Vagina (tissue), 2 donors: ENCODE measurements around the gene RASGRP3. TPM values are rescaled to one million over a fixed set of nuclear protein-coding genes. Genes with fewer than 3 reads are reported as not detected.

Source experiments
- DNase-seq, 2 donors: peaks; one replicate each; pipeline ENCODE4 v3.0.0-alpha.2; 2017; ENCODE audit errors: extremely low spot score in 2 of 2
- H3K27ac ChIP-seq: fragments of 200-600 bp; sonication (generic); one replicate; pipeline ENCODE4 v1.5.1; 2019
- H3K27me3 ChIP-seq: fragments of 200-600 bp; sonication (generic); one replicate; pipeline ENCODE4 v1.5.1; 2019
- H3K36me3 ChIP-seq, 2 donors: fragments of 200-600 bp; sonication (generic); one replicate each; pipeline ENCODE4 v1.5.1; 2017 to 2019
- H3K4me1 ChIP-seq: fragments of 200-600 bp; sonication (generic); one replicate; pipeline ENCODE4 v1.5.1; 2019
- H3K4me3 ChIP-seq, 2 donors: fragments of 200-600 bp; sonication (generic); 1 replicate in 1 of 2; 2 replicates in 1 of 2; pipeline ENCODE4 v1.5.1; 2016 to 2019
- H3K9me3 ChIP-seq: fragments of 200-600 bp; sonication (generic); one replicate; pipeline ENCODE4 v1.5.1; 2019
- CTCF ChIP-seq, 3 experiments: fragments of 450-650 bp in 2 of 3; fragments of 200-600 bp in 1 of 3; sonication (generic) in 1 of 3; IDR thresholded peaks; one replicate each; pipeline ENCODE4 v1.5.1; 2017 to 2019; ENCODE audit warnings: antibody characterized with exemption in 3 of 3, mild to moderate bottlenecking in 2 of 3, moderate library complexity in 2 of 3
- POLR2A ChIP-seq, 2 donors: fragments of 450-650 bp; IDR thresholded peaks; one replicate each; pipeline ENCODE4 v1.6.1; 2017; ENCODE audit warnings: antibody characterized with exemption in 2 of 2, mild to moderate bottlenecking in 2 of 2, moderate library complexity in 2 of 2
- POLR2AphosphoS5 ChIP-seq, 2 donors: sonication (generic); formaldehyde crosslinking; IDR thresholded peaks; one replicate each; pipeline ENCODE4 v1.9.0; 2017; ENCODE audit warnings: antibody characterized with exemption in 2 of 2, mild to moderate bottlenecking in 2 of 2, low read depth in 1 of 2; ENCODE audit not compliant: insufficient read depth in 1 of 2
- intact Hi-C: fragments of 100-400 bp; cut with DNase I; formaldehyde crosslinking; loops from one replicate; pipeline ENCODE4 v1.15.1; 2023
- total RNA-seq: library from RNA; depleted of rRNA; stranded (reverse); fragments of >200 nt; gene quantifications from one replicate; pipeline ENCODE4 v1.2.3, GENCODE V29; 2016

RASGRP3 gene
- total RNA-seq, 1 donor from 2014 or later = 4.2 TPM

- Histone ChIP-seq H3K27me3 (no peaks in the 10 kb centered on the region), H3K9me3 (no peaks in the 10 kb centered on the region), H3K4me1 (no peaks in the 10 kb centered on the region), H3K4me3 (no peak overlapping the region), H3K36me3 (no peaks in the 10 kb centered on the region), H3K27ac (no peak overlapping the region)
- intact Hi-C loops = no loop called here
- TF ChIP-seq CTCF (IDR thresholded peaks at IDR 0.05) = no peak
- TF ChIP-seq POLR2AphosphoS5 (IDR thresholded peaks at IDR 0.05; ENCODE audit: insufficient read depth in 1 of 2, low read depth in 1 of 2) = no peak
- TF ChIP-seq POLR2A (IDR thresholded peaks at IDR 0.05) = no peak
- no peak for DNase-seq
These were observed 19.7 kb downstream of the RASGRP3 start for GRCh38 chr2:33496150-33496549.

- Histone ChIP-seq H3K9me3 (no peaks in the 10 kb centered on the region), H3K4me3 (no peak overlapping the region), H3K27me3 (no peaks in the 10 kb centered on the region), H3K27ac (no peak overlapping the region), H3K36me3 (no peaks in the 10 kb centered on the region), H3K4me1 (no peaks in the 10 kb centered on the region)
- no peak for DNase-seq
- TF ChIP-seq CTCF (IDR thresholded peaks at IDR 0.05) = no peak
- TF ChIP-seq POLR2AphosphoS5 (IDR thresholded peaks at IDR 0.05; ENCODE audit: insufficient read depth in 1 of 2, low read depth in 1 of 2) = no peak
- TF ChIP-seq POLR2A (IDR thresholded peaks at IDR 0.05) = no peak
- intact Hi-C loops = no loop called here
These were observed 20.3 kb downstream of the RASGRP3 start for GRCh38 chr2:33496726-33497125.

- H3K4me1 ChIP-seq = no peaks in the 10 kb centered on the region
- no peak overlapping the region for H3K27ac ChIP-seq
- no peaks in the 10 kb centered on the region for H3K9me3 ChIP-seq
- DNase-seq = no peak
- H3K4me3 ChIP-seq = no peak overlapping the region
- intact Hi-C loops = no loop called here
- TF ChIP-seq POLR2A (IDR thresholded peaks at IDR 0.05) (no peak), CTCF (IDR thresholded peaks at IDR 0.05) (no peak), POLR2AphosphoS5 (IDR thresholded peaks at IDR 0.05; ENCODE audit: insufficient read depth in 1 of 2, low read depth in 1 of 2) (no peak)
- no peaks in the 10 kb centered on the region for H3K36me3 ChIP-seq
- H3K27me3 ChIP-seq = no peaks in the 10 kb centered on the region
These were observed 20.8 kb downstream of the RASGRP3 start for GRCh38 chr2:33497221-33497650.

- H3K4me3 ChIP-seq = no peak overlapping the region
- no peaks in the 10 kb centered on the region for H3K9me3 ChIP-seq
- TF ChIP-seq POLR2A (IDR thresholded peaks at IDR 0.05) = no peak
- TF ChIP-seq POLR2AphosphoS5 (IDR thresholded peaks at IDR 0.05; ENCODE audit: insufficient read depth in 1 of 2, low read depth in 1 of 2) = no peak
- TF ChIP-seq CTCF (IDR thresholded peaks at IDR 0.05) = no peak
- H3K27me3 ChIP-seq = no peaks in the 10 kb centered on the region
- intact Hi-C loops = no loop called here
- H3K27ac ChIP-seq = no peak overlapping the region
- H3K4me1 ChIP-seq = no peaks in the 10 kb centered on the region
- no peaks in the 10 kb centered on the region for H3K36me3 ChIP-seq
- no peak for DNase-seq
These were observed 22.0 kb downstream of the RASGRP3 start for GRCh38 chr2:33498291-33498956.

GRCh38 chr2:33500177-33500576, 23.7 kb downstream of the RASGRP3 start:
- no peak for TF ChIP-seq POLR2AphosphoS5 (IDR thresholded peaks at IDR 0.05; ENCODE audit: insufficient read depth in 1 of 2, low read depth in 1 of 2)
- no peak for TF ChIP-seq POLR2A (IDR thresholded peaks at IDR 0.05)
- no peak for TF ChIP-seq CTCF (IDR thresholded peaks at IDR 0.05)
- no peak overlapping the region for H3K27ac ChIP-seq
- H3K27me3 ChIP-seq = no peaks in the 10 kb centered on the region
- intact Hi-C loops = no loop called here
- DNase-seq = no peak
- H3K36me3 ChIP-seq = no peaks in the 10 kb centered on the region
- no peaks in the 10 kb centered on the region for H3K4me1 ChIP-seq
- H3K9me3 ChIP-seq = no peaks in the 10 kb centered on the region
- H3K4me3 ChIP-seq = no peak overlapping the region
